HG03196 (cell line): Measurements from ENCODE around the gene TOR2A.
"Not testable (repeated sequence)": the region's sequence is repeated elsewhere in the genome, so short reads cannot be mapped to it uniquely, and the experiment has no call there.

Source experiments
- ATAC-seq: cut with Tn5 transposase; IDR thresholded peaks from one replicate; pipeline ENCODE4 v1.9.1; 2021; ENCODE audit not compliant: unreplicated experiment

Gene TOR2A

GRCh38 chr9:127769101-127769500 lies 34.0 kb upstream of the TOR2A start:
- ATAC-seq, result no peak

DNA sequence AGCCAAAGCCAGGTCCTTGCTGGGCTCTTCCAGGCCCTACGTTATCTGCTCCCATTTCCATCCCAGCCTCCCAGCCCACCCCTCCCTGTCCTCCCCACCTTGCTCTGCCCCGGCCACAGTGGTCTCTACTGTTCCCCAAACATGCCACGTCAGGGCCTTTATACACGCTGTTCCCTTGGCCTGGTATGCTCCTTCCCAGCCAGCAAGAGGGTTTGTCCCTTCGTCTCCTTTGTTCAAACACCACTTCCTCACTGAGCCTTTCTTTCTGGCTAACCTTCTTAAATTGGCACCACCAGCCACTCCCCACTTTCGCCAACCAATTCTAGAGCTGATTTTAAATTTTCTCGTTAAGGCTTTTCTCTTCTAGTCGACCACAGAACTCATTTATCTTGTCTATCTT lies 33.6 kb upstream of the TOR2A start:
- no peak for ATAC-seq

DNA sequence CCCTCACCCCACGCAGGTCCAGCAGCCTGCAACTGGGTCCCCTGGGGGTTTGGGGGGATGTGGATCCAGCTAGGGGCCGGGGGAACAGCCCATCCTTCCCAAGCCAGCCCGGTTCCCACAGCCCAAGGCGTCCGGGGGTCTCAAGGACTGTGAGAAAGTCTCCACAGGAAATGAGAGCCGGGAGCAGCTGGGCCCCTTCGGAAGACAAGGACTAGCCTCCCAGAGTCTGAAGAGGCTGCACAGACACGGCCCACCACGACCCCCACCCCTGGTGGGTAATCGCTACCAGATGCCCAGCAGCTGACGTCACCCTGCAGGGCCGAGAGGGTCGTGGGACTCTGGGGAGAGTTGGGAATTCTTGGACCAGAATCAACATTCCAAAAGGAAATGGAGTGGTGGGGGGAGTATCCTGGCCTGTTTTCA lies 32.8 kb upstream of the TOR2A start:
- no peak for ATAC-seq

DNA sequence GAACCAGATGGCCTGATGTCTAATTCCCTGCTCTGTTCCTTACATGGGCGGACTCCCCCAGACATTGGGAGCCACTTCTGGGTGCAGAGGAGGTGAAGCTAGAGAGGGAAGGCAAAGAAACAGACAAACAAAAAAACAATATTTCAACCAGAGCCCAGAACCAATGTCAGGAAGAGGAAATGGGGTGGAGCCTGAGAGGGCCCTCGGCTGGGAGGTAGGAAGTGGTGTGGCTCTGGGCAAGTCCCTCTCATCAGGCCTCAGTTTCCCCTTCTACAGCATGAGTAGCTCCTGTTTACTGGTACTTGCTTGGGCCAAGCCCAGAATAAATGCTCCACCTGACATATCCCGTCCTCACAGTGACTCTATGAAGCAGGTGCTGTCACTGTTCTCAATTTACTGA lies 32.3 kb upstream of the TOR2A start:
- ATAC-seq, result no peak

DNA sequence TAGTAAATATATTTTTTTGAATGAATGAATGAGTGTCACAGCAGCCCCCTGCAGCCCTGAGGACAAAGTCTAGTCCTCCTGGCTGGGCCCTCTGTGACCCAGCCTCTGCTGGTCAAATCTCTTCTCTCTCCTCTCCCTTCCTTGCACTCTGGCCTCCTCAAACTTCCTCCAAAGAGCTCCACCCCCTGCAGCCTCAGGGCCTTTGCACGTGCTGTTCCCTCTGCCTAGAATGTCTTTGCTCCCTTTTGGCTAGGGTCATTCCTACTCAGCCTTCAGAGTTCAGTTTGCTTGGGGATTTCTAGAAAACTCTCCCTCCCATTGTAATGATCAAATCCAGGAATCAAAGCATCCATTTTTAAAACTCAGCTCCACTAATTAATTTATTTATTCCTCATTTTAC lies 30.3 kb upstream of the TOR2A start:
- no peak for ATAC-seq

GRCh38 chr9:127763918-127764384 lies 28.9 kb upstream of the TOR2A start:
- ATAC-seq, result no peak

GRCh38 chr9:127762111-127762676 lies 27.1 kb upstream of the TOR2A start:
- ATAC-seq, result no peak

DNA sequence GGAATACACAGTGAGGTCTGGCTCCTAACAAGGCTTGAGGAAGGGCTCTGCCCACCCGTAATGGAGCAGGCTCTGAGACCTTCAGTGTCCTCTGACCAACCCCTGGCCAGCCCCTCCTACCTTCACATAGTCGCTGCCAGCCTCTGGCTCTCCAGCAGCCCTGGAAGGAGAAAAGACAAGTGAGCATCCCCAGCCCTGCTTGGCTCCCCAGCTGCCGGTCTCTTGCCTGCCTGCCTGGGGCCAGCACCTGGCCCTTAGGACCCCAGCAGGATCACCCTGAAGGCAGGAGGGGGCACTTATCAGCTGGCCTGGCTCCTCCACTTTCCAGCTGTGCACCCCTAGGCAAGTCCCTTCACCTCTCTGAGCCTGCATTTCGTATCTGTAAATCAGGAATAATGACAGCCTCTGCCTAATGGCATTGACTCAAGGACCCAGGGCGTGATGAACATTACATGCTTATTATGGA lies 26.4 kb upstream of the TOR2A start:
- no peak for ATAC-seq

DNA sequence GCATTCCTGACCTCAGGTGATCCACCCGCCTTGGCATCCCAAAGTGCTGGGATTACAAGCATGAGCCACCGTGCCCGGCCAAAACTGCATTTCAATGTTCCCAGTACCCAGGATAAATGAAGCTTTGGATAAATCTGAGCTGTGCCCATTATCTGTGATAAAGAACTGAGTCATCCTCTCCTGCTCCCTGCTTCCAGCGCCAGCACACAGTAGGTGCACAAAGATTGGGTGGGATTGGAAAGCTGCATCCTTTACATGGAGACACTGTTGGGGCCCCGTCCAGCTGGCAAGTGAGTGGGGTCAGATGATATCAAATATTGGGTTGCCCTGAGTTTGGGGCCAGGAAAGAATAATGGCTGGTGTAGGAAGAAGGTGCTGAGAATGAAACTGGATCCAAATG lies 26.0 kb upstream of the TOR2A start:
- ATAC-seq, result no peak

GRCh38 chr9:127758843-127759242 lies 23.7 kb upstream of the TOR2A start:
- ATAC-seq, result no peak

GRCh38 chr9:127756776-127757175 lies 21.7 kb upstream of the TOR2A start:
- not testable (repeated sequence) for ATAC-seq

GRCh38 chr9:127756233-127756632 lies 21.1 kb upstream of the TOR2A start:
- ATAC-seq, result no peak

- ATAC-seq, result no peak
These were observed 20.3 kb upstream of the TOR2A start for GRCh38 chr9:127755061-127756060.

DNA sequence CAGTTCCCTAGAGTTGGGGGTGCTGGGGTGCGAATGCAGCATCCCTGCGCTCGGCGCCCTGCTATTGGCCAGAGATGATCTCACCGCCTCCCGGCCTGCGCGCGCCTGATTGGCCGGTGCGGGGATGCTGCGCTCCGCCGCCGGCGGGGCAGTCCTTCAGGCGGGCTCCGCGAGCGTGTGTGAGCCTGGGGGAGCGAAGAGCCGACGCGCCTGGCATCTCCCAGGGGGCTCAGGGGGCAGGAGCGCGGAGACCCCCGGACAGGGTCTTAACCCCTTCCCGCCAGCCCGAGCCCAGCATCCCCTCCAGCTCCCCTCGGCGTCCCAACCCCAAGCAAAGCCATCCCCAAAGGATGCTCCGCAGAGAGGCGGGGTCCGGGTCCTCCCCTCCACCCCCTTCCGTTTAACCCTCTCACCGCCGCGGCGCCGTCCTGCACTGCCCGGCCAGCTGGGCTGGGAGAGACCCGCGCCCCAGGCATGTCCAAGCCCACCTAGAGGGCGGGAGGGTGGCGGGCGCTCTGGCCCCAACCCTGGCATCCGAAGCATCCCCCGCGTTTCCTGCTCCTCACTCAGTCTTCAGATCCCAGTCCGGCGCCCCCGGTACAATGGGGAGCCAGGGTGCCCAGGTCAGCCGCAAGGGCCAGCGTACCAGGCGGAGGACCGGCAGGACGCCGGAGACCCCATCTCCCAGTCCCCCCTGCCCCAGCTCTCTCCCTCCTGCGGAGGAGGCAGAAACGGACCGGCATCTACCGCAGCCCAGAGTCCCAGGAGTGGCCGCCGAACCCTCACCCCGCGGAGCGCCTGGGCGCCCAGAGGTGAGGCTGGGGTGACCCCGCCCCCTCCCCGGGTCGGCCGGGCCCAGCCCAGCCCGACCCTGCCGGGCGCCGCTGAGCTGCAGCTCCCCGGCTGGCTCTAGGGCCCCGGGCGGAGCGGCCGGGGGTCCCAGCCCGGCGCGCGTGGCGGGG lies 19.3 kb upstream of the TOR2A start:
- ATAC-seq, result no peak

- no peak for ATAC-seq
These were observed 18.5 kb upstream of the TOR2A start for GRCh38 chr9:127753622-127754021.

- no peak for ATAC-seq
These were observed 18.1 kb upstream of the TOR2A start for GRCh38 chr9:127753148-127753547.

- ATAC-seq, result no peak
These were observed 16.4 kb upstream of the TOR2A start for GRCh38 chr9:127751269-127752054.

GRCh38 chr9:127749090-127749787 lies 14.1 kb upstream of the TOR2A start:
- no peak for ATAC-seq

- ATAC-seq, result no peak
These were observed 12.0 kb upstream of the TOR2A start for GRCh38 chr9:127746959-127747569.
